HEK293T (cell line): ENCODE measurements around the gene PCED1B.

Source experiments
- BHLHE40 ChIP-seq: fragments of 450-650 bp; IDR thresholded peaks from 2 replicates; pipeline ENCODE4 v1.6.1; 2016; ENCODE audit warnings: mild to moderate bottlenecking, moderate library complexity, borderline replicate concordance
- FOXM1 ChIP-seq: fragments of 450-650 bp; IDR thresholded peaks from 2 replicates; pipeline ENCODE4 v1.6.1; 2017; ENCODE audit warnings: mild to moderate bottlenecking, borderline replicate concordance

GRCh38 chr12:47121146-47121545, 41.7 kb downstream of the PCED1B start:
- no peak for TF ChIP-seq FOXM1
- no peak for TF ChIP-seq BHLHE40
